IMR-90 (cell line): ENCODE data around the gene HPCAL4. TPM values are rescaled to one million over a fixed set of nuclear protein-coding genes. Genes with fewer than 3 reads are reported as not detected.
A peak's percentile ranks its signal among the peaks of the same experiment; 100 is the strongest.

Experiments used
- ATAC-seq: fragments of 200-7000 bp; cut with Tn5 transposase; 2 replicates; pipeline ENCODE4 v1.9.1; 2020; ENCODE audit warnings: low read depth, mild to moderate bottlenecking, moderate library complexity
- BruUV-seq: library from RNA; stranded (reverse); fragments of 400-500 nt; replicated peaks from 2 replicates; lab custom pipeline; 2021; lab: Mats Ljungman, UMichigan
- CTCF ChIA-PET: fragments of 300-600 bp; formaldehyde crosslinking; extraction: SDS; loops from one replicate; lab custom pipeline; 2021; ENCODE audit warnings: antibody characterized with exemption; lab: Yijun Ruan, JAX
- POLR2A ChIA-PET: fragments of 300-600 bp; sonication (Branson Sonifier 250); formaldehyde crosslinking; loops from one replicate; lab custom pipeline; 2022; ENCODE audit warnings: antibody characterized with exemption; ENCODE audit not compliant: unreplicated experiment; lab: Charles Lee
- DNase-seq: peaks from one replicate; pipeline ENCODE4 v3.0.0; 2013
- H2AFZ ChIP-seq: replicated peaks from 2 replicates; pipeline ENCODE3; 2013; ENCODE audit warnings: low read length, mild to moderate bottlenecking; ENCODE audit not compliant: poor library complexity
- H2AK5ac ChIP-seq: 2 replicates; pipeline ENCODE4 v1.6.1; 2013; ENCODE audit warnings: low read depth, low read length, inconsistent platforms
- H2AK9ac ChIP-seq: replicated peaks from 2 replicates; pipeline ENCODE3; 2013; ENCODE audit warnings: mild to moderate bottlenecking, low read depth, low read length, moderate library complexity; ENCODE audit not compliant: poor library complexity
- H2BK120ac ChIP-seq: 2 replicates; pipeline ENCODE4 v1.6.1; 2013; ENCODE audit warnings: low read depth, low read length, inconsistent platforms
- H2BK15ac ChIP-seq: 3 replicates; pipeline ENCODE4 v1.6.1; 2013; ENCODE audit warnings: low read depth, low read length, inconsistent platforms
- H2BK20ac ChIP-seq: 2 replicates; pipeline ENCODE4 v1.6.1; 2013; ENCODE audit warnings: low read depth, mild to moderate bottlenecking, inconsistent platforms, low read length, moderate library complexity
- H2BK5ac ChIP-seq: 2 replicates; pipeline ENCODE4 v1.6.1; 2013; ENCODE audit warnings: mild to moderate bottlenecking, low read depth, low read length, inconsistent platforms; ENCODE audit not compliant: poor library complexity, severe bottlenecking
- H3K14ac ChIP-seq: replicated peaks from 2 replicates; pipeline ENCODE4 v1.6.1; 2013; ENCODE audit warnings: low read depth, low read length, inconsistent platforms
- H3K18ac ChIP-seq: 2 replicates; pipeline ENCODE4 v1.6.1; 2013; ENCODE audit warnings: low read depth, low read length, control low read depth
- H3K23ac ChIP-seq: 2 replicates; pipeline ENCODE4 v1.6.1; 2013; ENCODE audit warnings: low read depth, low read length, inconsistent platforms
- H3K27ac ChIP-seq: 2 replicates; pipeline ENCODE4 v1.5.1; 2013; ENCODE audit warnings: mild to moderate bottlenecking, control low read depth, low read length; ENCODE audit not compliant: insufficient read depth
- H3K27me3 ChIP-seq: 2 replicates; pipeline ENCODE4 v1.6.1; 2013; ENCODE audit warnings: low read length; ENCODE audit not compliant: control insufficient read depth, insufficient read depth
- H3K36me3 ChIP-seq: 2 replicates; pipeline ENCODE4 v1.6.1; 2013; ENCODE audit warnings: low read length, mixed read lengths; ENCODE audit not compliant: control insufficient read depth, insufficient read depth
- H3K4ac ChIP-seq: 2 replicates; pipeline ENCODE4 v1.6.1; 2013; ENCODE audit warnings: low read depth, low read length, inconsistent platforms
- H3K4me1 ChIP-seq: 2 replicates; pipeline ENCODE4 v1.6.1; 2013; ENCODE audit warnings: low read length, mixed read lengths; ENCODE audit not compliant: control insufficient read depth, insufficient read depth
- H3K4me2 ChIP-seq: 2 replicates; pipeline ENCODE4 v1.6.1; 2013; ENCODE audit warnings: low read depth, mild to moderate bottlenecking, control low read depth, low read length, moderate library complexity
- H3K4me3 ChIP-seq: 2 replicates; pipeline ENCODE4 v1.5.1; 2013; ENCODE audit warnings: low read depth, mild to moderate bottlenecking, control low read depth, low read length, moderate library complexity; ENCODE audit not compliant: insufficient read depth
- H3K56ac ChIP-seq: 2 replicates; pipeline ENCODE4 v1.6.1; 2013; ENCODE audit warnings: low read length, inconsistent platforms; ENCODE audit not compliant: insufficient read depth; ENCODE audit errors: extremely low read depth
- H3K79me1 ChIP-seq, 2 experiments: 2 replicates each; pipeline ENCODE4 v1.6.1; 2013; ENCODE audit warnings: low read length in 2 of 2, inconsistent platforms in 1 of 2, low read depth in 1 of 2
- H3K9ac ChIP-seq: 2 replicates; pipeline ENCODE4 v1.6.1; 2013; ENCODE audit warnings: low read depth, low read length, control low read depth
- H3K9me1 ChIP-seq: 2 replicates; pipeline ENCODE4 v1.6.1; 2013; ENCODE audit warnings: low read length, inconsistent platforms; ENCODE audit not compliant: insufficient read depth
- H3K9me3 ChIP-seq: 2 replicates; pipeline ENCODE4 v1.6.1; 2013; ENCODE audit warnings: low read length; ENCODE audit not compliant: control insufficient read depth, insufficient read depth
- H4K20me1 ChIP-seq: 2 replicates; pipeline ENCODE4 v1.6.1; 2013; ENCODE audit warnings: low read length, inconsistent platforms; ENCODE audit not compliant: insufficient read depth
- H4K5ac ChIP-seq: 2 replicates; pipeline ENCODE4 v1.6.1; 2013; ENCODE audit warnings: mild to moderate bottlenecking, low read depth, low read length, control low read depth
- H4K8ac ChIP-seq, 2 experiments: 2 replicates each; pipeline ENCODE4 v1.6.1; 2013; ENCODE audit warnings: low read depth in 2 of 2, low read length in 2 of 2, control low read depth in 1 of 2, inconsistent platforms in 1 of 2
- H4K91ac ChIP-seq: 2 replicates; pipeline ENCODE4 v1.6.1; 2013; ENCODE audit warnings: low read depth, low read length, inconsistent platforms; ENCODE audit not compliant: insufficient read depth
- BHLHE40 ChIP-seq: fragments of 150-350 bp; IDR thresholded peaks from 2 replicates; pipeline ENCODE4 v1.6.1; 2016; ENCODE audit warnings: mild to moderate bottlenecking, low read depth, low read length
- CEBPB ChIP-seq: IDR thresholded peaks from 2 replicates; pipeline ENCODE4 v1.6.1; 2012; ENCODE audit warnings: low read depth, low read length, improper control_type of control experiment
- CHD1 ChIP-seq: IDR thresholded peaks from 2 replicates; pipeline ENCODE4 v1.6.1; 2012; ENCODE audit warnings: low read depth, low read length, improper control_type of control experiment
- FOS ChIP-seq: fragments of 150-350 bp; IDR thresholded peaks from 2 replicates; pipeline ENCODE4 v1.6.1; 2016; ENCODE audit warnings: low read depth, low read length
- MAFK ChIP-seq: IDR thresholded peaks from 2 replicates; pipeline ENCODE4 v1.6.1; 2012; ENCODE audit warnings: low read depth, low read length, improper control_type of control experiment
- MAZ ChIP-seq: IDR thresholded peaks from 2 replicates; pipeline ENCODE4 v1.6.1; 2012; ENCODE audit warnings: low read depth, mild to moderate bottlenecking, low read length, improper control_type of control experiment, moderate library complexity, borderline replicate concordance
- MXI1 ChIP-seq: IDR thresholded peaks from 2 replicates; pipeline ENCODE4 v1.6.1; 2012; ENCODE audit warnings: low read depth, mild to moderate bottlenecking, low read length, moderate library complexity, borderline replicate concordance
- NFE2L2 ChIP-seq: fragments of 150-350 bp; IDR thresholded peaks from 2 replicates; pipeline ENCODE4 v1.6.1; 2016; ENCODE audit warnings: low read depth, mild to moderate bottlenecking, low read length
- POLR2A ChIP-seq: IDR thresholded peaks from 2 replicates; pipeline ENCODE4 v1.6.1; 2012; ENCODE audit warnings: mild to moderate bottlenecking, low read depth, low read length
- RAD21 ChIP-seq: IDR thresholded peaks from 2 replicates; pipeline ENCODE4 v1.6.1; 2012; ENCODE audit warnings: low read length, improper control_type of control experiment
- RCOR1 ChIP-seq: IDR thresholded peaks from 2 replicates; pipeline ENCODE4 v1.6.1; 2012; ENCODE audit warnings: mild to moderate bottlenecking, low read length, improper control_type of control experiment; ENCODE audit not compliant: insufficient replicate concordance
- RFX5 ChIP-seq: IDR thresholded peaks from 2 replicates; pipeline ENCODE4 v1.8.0; 2012; ENCODE audit warnings: low read depth, mild to moderate bottlenecking, low read length, moderate library complexity
- SMC3 ChIP-seq: fragments of 150-350 bp; IDR thresholded peaks from 2 replicates; pipeline ENCODE4 v1.6.1; 2016; ENCODE audit warnings: low read depth, mild to moderate bottlenecking, antibody characterized with exemption, low read length, moderate library complexity
- WGBS, 2 experiments: methylation state at CpG; one replicate each; pipeline versions ENCODE4 v1.1.5 to v1.1.7; 2013; ENCODE audit warnings: missing lambda C conversion rate in 2 of 2; ENCODE audit not compliant: insufficient read length in 1 of 2; ENCODE audit errors: extremely low coverage in 2 of 2; 5-methylcytosine and 5-hydroxymethylcytosine counted together
- dilution Hi-C: fragments of 300-500 bp; cut with HindIII; formaldehyde crosslinking; loops from one replicate; pipeline ENCODE4 v1.14.3; 2018; ENCODE audit warnings: low sequenced_read_pairs; ENCODE audit not compliant: unreplicated experiment
- in situ Hi-C: fragments of 300-500 bp; cut with MboI; formaldehyde crosslinking; loops from 3 replicates; pipeline ENCODE4 v1.14.3; 2019; ENCODE audit warnings: low sequenced_read_pairs, inconsistent platforms, mixed read lengths
- intact Hi-C: fragments of 100-400 bp; cut with micrococcal nuclease; formaldehyde crosslinking; loops from 2 replicates; pipeline ENCODE4 v1.10.0; 2022
- polyA plus RNA-seq, 3 experiments: library from polyadenylated mRNA; depleted of rRNA; stranded (reverse); fragments of >200 nt; gene quantifications; 2 replicates each; pipeline ENCODE4 v1.2.3, GENCODE V29; 2012; ENCODE audit warnings: low replicate concordance in 1 of 3
- total RNA-seq: library from RNA; depleted of rRNA; stranded (reverse); fragments of >200 nt; gene quantifications from 2 replicates; pipeline ENCODE4 v1.2.3, GENCODE V29; 2012
- TF ChIP-seq, protein P1 (sequence below): fragments of 150-350 bp; IDR thresholded peaks from 2 replicates; pipeline ENCODE4 v1.6.1; 2017; ENCODE audit warnings: mild to moderate bottlenecking, antibody characterized with exemption, low read length, low read depth
- TF ChIP-seq, protein P2 (sequence below): fragments of 150-350 bp; IDR thresholded peaks from 2 replicates; pipeline ENCODE4 v1.6.1; 2016; ENCODE audit warnings: low read depth, mild to moderate bottlenecking, low read length, moderate library complexity, borderline replicate concordance
- TF ChIP-seq, protein P3 (sequence below): conservative IDR thresholded peaks from 2 replicates; pipeline ENCODE4 v1.5.1; 2012; ENCODE audit warnings: mild to moderate bottlenecking, low read depth, low read length, improper control_type of control experiment

HPCAL4 gene
- total and polyA plus RNA-seq, 2 of the 4 experiments (the other 2 are of a cell fraction) = 0.02 TPM; not detected in 1

DNA sequence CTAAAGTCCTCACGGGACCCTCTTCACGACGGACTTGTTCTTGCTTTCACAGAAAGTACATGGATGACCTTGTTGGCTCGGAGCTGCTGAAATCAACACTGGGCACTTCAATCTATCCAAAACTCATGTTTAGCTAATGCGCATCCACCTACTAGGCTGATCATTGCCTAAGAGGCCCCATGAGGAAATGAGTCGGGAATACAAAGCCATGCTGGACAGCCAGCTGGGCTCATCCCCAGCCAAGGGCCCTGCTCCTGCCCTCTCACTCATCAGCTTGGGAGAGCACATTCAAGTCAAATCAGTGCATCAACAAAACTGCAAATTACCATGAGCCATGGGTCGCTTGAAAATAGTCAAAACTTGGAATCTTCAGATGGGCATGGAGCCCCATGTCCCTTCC, 36.9 kb downstream of the HPCAL4 start:
- no peak overlapping the region for H3K23ac ChIP-seq
- no TSS peak for BruUV-seq
- CTCF ChIA-PET = interaction anchor here (0.6 to 2.8 kb wide), 9 partner anchors 13 to 270 kb away, joined by 3 to 16 read pairs (median 5); no protein-coding TSS in a partner anchor
- no peak overlapping the region for H4K8ac ChIP-seq
- in situ Hi-C loops = no loop called here
- H2AK9ac ChIP-seq = no peak overlapping the region
- no peak overlapping the region for H2AFZ ChIP-seq
- 50% methylated on average over 2 of the region's 7 CpGs; no CpG with 5 or more reads in 1 of the 2 experiments for WGBS, 2 experiments
- H3K14ac ChIP-seq = no peak overlapping the region
- H2BK20ac ChIP-seq = no peak overlapping the region
- H4K91ac ChIP-seq = no peak overlapping the region
- H3K4me3 ChIP-seq = no peak overlapping the region
- no peak overlapping the region for H2BK120ac ChIP-seq
- H3K4me2 ChIP-seq = no peak overlapping the region
- peak; percentile 16 for DNase-seq
- H2BK15ac ChIP-seq = no peak overlapping the region
- H4K5ac ChIP-seq = no peak overlapping the region
- intact Hi-C loops = loop anchor here (10.0 kb wide), 1 partner anchor 559 kb away; no protein-coding TSS in a partner anchor
- peaks cover 1% of the 10 kb centered on the region; the same call in 1 of the 2 replicates for H3K4me1 ChIP-seq
- no peak overlapping the region for H3K56ac ChIP-seq
- H3K9ac ChIP-seq = no peak overlapping the region
- no peak overlapping the region for H2AK5ac ChIP-seq
- no peak for ATAC-seq
- no peaks in the 10 kb centered on the region; the same call in 1 of the 2 replicates for H3K9me1 ChIP-seq
- no peaks in the 10 kb centered on the region for H4K20me1 ChIP-seq
- dilution Hi-C loops = no loop called here
- peaks cover 34% of the 10 kb centered on the region for H3K27me3 ChIP-seq
- no peak overlapping the region for H3K18ac ChIP-seq
- no peak for TF ChIP-seq RFX5
- no peak for TF ChIP-seq POLR2A
- TF ChIP-seq, protein P1, sequence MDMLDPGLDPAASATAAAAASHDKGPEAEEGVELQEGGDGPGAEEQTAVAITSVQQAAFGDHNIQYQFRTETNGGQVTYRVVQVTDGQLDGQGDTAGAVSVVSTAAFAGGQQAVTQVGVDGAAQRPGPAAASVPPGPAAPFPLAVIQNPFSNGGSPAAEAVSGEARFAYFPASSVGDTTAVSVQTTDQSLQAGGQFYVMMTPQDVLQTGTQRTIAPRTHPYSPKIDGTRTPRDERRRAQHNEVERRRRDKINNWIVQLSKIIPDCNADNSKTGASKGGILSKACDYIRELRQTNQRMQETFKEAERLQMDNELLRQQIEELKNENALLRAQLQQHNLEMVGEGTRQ = no peak
- no peak for TF ChIP-seq CHD1
- TF ChIP-seq NFE2L2 = no peak
- no peak for TF ChIP-seq BHLHE40
- TF ChIP-seq RAD21 = no peak
- no peak for TF ChIP-seq MAFK
- no peak for TF ChIP-seq MAZ
- TF ChIP-seq SMC3 = no peak
- TF ChIP-seq, protein P2, sequence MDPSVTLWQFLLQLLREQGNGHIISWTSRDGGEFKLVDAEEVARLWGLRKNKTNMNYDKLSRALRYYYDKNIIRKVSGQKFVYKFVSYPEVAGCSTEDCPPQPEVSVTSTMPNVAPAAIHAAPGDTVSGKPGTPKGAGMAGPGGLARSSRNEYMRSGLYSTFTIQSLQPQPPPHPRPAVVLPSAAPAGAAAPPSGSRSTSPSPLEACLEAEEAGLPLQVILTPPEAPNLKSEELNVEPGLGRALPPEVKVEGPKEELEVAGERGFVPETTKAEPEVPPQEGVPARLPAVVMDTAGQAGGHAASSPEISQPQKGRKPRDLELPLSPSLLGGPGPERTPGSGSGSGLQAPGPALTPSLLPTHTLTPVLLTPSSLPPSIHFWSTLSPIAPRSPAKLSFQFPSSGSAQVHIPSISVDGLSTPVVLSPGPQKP = no peak
- TF ChIP-seq CEBPB = no peak
- no peak for TF ChIP-seq RCOR1
- no peak for TF ChIP-seq FOS
- no peak for TF ChIP-seq MXI1
- TF ChIP-seq, protein P3, sequence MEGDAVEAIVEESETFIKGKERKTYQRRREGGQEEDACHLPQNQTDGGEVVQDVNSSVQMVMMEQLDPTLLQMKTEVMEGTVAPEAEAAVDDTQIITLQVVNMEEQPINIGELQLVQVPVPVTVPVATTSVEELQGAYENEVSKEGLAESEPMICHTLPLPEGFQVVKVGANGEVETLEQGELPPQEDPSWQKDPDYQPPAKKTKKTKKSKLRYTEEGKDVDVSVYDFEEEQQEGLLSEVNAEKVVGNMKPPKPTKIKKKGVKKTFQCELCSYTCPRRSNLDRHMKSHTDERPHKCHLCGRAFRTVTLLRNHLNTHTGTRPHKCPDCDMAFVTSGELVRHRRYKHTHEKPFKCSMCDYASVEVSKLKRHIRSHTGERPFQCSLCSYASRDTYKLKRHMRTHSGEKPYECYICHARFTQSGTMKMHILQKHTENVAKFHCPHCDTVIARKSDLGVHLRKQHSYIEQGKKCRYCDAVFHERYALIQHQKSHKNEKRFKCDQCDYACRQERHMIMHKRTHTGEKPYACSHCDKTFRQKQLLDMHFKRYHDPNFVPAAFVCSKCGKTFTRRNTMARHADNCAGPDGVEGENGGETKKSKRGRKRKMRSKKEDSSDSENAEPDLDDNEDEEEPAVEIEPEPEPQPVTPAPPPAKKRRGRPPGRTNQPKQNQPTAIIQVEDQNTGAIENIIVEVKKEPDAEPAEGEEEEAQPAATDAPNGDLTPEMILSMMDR = no peak
- no peaks in the 10 kb centered on the region for H3K36me3 ChIP-seq
- no peaks in the 10 kb centered on the region for H3K9me3 ChIP-seq
- H3K79me1 ChIP-seq = no peaks in the 10 kb centered on the region
- POLR2A ChIA-PET = no interaction called here
- no peak overlapping the region for H2BK5ac ChIP-seq
- no peak overlapping the region for H3K4ac ChIP-seq
- H3K27ac ChIP-seq = no peak overlapping the region
